Loucy (cell line): ENCODE measurements around the gene CCDC70.

Experiments
- EZH2phosphoT487 ChIP-seq: fragments of 200-600 bp; IDR thresholded peaks from 2 replicates; pipeline ENCODE4 v1.6.1; 2018; ENCODE audit warnings: antibody characterized with exemption, mild to moderate bottlenecking, moderate library complexity, borderline replicate concordance
- TF ChIP-seq, protein P1 (sequence below): fragments of 200-600 bp; sonication (generic); conservative IDR thresholded peaks from 2 replicates; pipeline ENCODE4 v1.5.1; 2014; ENCODE audit warnings: mild to moderate bottlenecking, antibody characterized with exemption, low read length

DNA sequence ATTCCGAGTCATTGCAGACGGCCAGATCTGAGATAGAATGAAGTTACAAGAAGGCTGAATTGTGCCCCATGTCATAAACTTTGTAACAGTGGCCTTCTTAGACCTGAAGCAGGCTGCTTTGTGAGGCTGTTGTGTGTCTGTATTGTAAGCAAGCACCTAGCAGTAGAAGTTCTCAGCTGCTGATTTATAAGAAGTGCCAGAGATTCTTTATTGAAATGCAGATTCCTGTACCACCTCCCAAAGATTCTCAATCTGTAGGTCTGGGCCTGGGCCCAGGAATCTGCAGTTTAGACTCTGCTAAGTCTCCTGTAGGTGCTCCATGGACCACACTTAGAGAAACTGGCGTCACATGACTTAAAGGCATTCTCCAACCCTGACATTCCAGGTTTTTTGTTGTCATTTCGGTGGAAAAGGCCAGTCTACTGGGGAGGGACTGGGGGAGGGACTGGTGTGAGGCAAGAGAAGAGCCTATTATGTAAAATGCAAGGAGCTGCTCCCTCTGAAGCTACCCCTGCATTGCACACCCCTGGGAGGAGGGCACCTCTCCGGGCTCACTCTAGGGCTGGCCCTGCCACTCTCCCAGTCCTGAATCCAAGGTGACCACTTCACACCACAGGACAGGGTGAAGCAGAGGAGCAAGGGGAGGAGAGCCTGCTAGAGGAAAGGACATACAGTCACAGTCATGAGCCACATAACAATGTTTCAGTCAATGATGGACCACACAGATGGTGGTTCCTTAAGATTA is 16.0 kb upstream of the CCDC70 start:
- TF ChIP-seq, protein P1, sequence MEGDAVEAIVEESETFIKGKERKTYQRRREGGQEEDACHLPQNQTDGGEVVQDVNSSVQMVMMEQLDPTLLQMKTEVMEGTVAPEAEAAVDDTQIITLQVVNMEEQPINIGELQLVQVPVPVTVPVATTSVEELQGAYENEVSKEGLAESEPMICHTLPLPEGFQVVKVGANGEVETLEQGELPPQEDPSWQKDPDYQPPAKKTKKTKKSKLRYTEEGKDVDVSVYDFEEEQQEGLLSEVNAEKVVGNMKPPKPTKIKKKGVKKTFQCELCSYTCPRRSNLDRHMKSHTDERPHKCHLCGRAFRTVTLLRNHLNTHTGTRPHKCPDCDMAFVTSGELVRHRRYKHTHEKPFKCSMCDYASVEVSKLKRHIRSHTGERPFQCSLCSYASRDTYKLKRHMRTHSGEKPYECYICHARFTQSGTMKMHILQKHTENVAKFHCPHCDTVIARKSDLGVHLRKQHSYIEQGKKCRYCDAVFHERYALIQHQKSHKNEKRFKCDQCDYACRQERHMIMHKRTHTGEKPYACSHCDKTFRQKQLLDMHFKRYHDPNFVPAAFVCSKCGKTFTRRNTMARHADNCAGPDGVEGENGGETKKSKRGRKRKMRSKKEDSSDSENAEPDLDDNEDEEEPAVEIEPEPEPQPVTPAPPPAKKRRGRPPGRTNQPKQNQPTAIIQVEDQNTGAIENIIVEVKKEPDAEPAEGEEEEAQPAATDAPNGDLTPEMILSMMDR: no peak
- no peak for TF ChIP-seq EZH2phosphoT487
